Measurements from ENCODE around the gene CHPF2.

The CHPF2 gene

GRCh38 chr7:151191544-151191943 lies 40.7 kb upstream of the CHPF2 start:
- Histone ChIP-seq H3K9me3 (ENCODE audit: insufficient read depth, low read length) (no peaks in the 10 kb centered on the region), H3K27me3 (ENCODE audit: insufficient read depth, insufficient read length) (no peaks in the 10 kb centered on the region), H3K4me3 (ENCODE audit: insufficient read length, low read depth) (no peak overlapping the region), H3K36me3 (ENCODE audit: insufficient read depth, insufficient read length, low read length) (no peaks in the 10 kb centered on the region), H3K4me1 (ENCODE audit: insufficient read depth, insufficient read length) (peaks cover 3% of the 10 kb centered on the region), H3K9ac (ENCODE audit: insufficient read length, low read depth) (no peak overlapping the region)
- TF ChIP-seq ZNF274 (IDR thresholded peaks at IDR 0.05; ENCODE audit: low read depth, low read length), result no peak
- TF ChIP-seq YY1 (IDR thresholded peaks at IDR 0.05; ENCODE audit: insufficient read depth, insufficient read length), result no peak
- no peak for TF ChIP-seq SUZ12 (IDR thresholded peaks at IDR 0.05; ENCODE audit: extremely low read depth, insufficient read depth, insufficient read length)
- no peak for DNase-seq (ENCODE audit: low read depth, low spot score)

GRCh38 chr7:151192002-151192539 lies 40.2 kb upstream of the CHPF2 start:
- Histone ChIP-seq H3K9me3 (ENCODE audit: insufficient read depth, low read length) (no peaks in the 10 kb centered on the region), H3K36me3 (ENCODE audit: insufficient read depth, insufficient read length, low read length) (no peaks in the 10 kb centered on the region), H3K9ac (ENCODE audit: insufficient read length, low read depth) (no peak overlapping the region), H3K27me3 (ENCODE audit: insufficient read depth, insufficient read length) (no peaks in the 10 kb centered on the region), H3K4me1 (ENCODE audit: insufficient read depth, insufficient read length) (peaks cover 3% of the 10 kb centered on the region), H3K4me3 (ENCODE audit: insufficient read length, low read depth) (no peak overlapping the region)
- no peak for DNase-seq (ENCODE audit: low read depth, low spot score)
- no peak for TF ChIP-seq ZNF274 (IDR thresholded peaks at IDR 0.05; ENCODE audit: low read depth, low read length)
- TF ChIP-seq SUZ12 (IDR thresholded peaks at IDR 0.05; ENCODE audit: extremely low read depth, insufficient read depth, insufficient read length), result no peak
- no peak for TF ChIP-seq YY1 (IDR thresholded peaks at IDR 0.05; ENCODE audit: insufficient read depth, insufficient read length)

GRCh38 chr7:151193203-151193978 lies 38.9 kb upstream of the CHPF2 start:
- H3K27me3 ChIP-seq (ENCODE audit: insufficient read depth, insufficient read length), result no peaks in the 10 kb centered on the region
- no peaks in the 10 kb centered on the region for H3K36me3 ChIP-seq (ENCODE audit: insufficient read depth, insufficient read length, low read length)
- H3K9ac ChIP-seq (ENCODE audit: insufficient read length, low read depth), result no peak overlapping the region
- H3K4me1 ChIP-seq (ENCODE audit: insufficient read depth, insufficient read length), result peaks cover 3% of the 10 kb centered on the region
- H3K4me3 ChIP-seq (ENCODE audit: insufficient read length, low read depth), result no peak overlapping the region
- TF ChIP-seq SUZ12 (IDR thresholded peaks at IDR 0.05; ENCODE audit: extremely low read depth, insufficient read depth, insufficient read length) (no peak), ZNF274 (IDR thresholded peaks at IDR 0.05; ENCODE audit: low read depth, low read length) (no peak), YY1 (IDR thresholded peaks at IDR 0.05; ENCODE audit: insufficient read depth, insufficient read length) (no peak)
- H3K9me3 ChIP-seq (ENCODE audit: insufficient read depth, low read length), result no peaks in the 10 kb centered on the region
- no peak for DNase-seq (ENCODE audit: low read depth, low spot score)

GRCh38 chr7:151194188-151194587 lies 38.1 kb upstream of the CHPF2 start:
- Histone ChIP-seq H3K9ac (ENCODE audit: insufficient read length, low read depth) (no peak overlapping the region), H3K27me3 (ENCODE audit: insufficient read depth, insufficient read length) (no peaks in the 10 kb centered on the region)
- TF ChIP-seq YY1 (IDR thresholded peaks at IDR 0.05; ENCODE audit: insufficient read depth, insufficient read length) (no peak), SUZ12 (IDR thresholded peaks at IDR 0.05; ENCODE audit: extremely low read depth, insufficient read depth, insufficient read length) (no peak), ZNF274 (IDR thresholded peaks at IDR 0.05; ENCODE audit: low read depth, low read length) (no peak)

GRCh38 chr7:151195616-151196450 lies 36.5 kb upstream of the CHPF2 start:
- H3K36me3 ChIP-seq (ENCODE audit: insufficient read depth, insufficient read length, low read length), result no peaks in the 10 kb centered on the region
- no peaks in the 10 kb centered on the region for H3K9me3 ChIP-seq (ENCODE audit: insufficient read depth, low read length)
- no peak for DNase-seq (ENCODE audit: low read depth, low spot score)
- H3K27me3 ChIP-seq (ENCODE audit: insufficient read depth, insufficient read length), result no peaks in the 10 kb centered on the region
- TF ChIP-seq YY1 (IDR thresholded peaks at IDR 0.05; ENCODE audit: insufficient read depth, insufficient read length), result no peak
- TF ChIP-seq ZNF274 (IDR thresholded peaks at IDR 0.05; ENCODE audit: low read depth, low read length), result no peak
- TF ChIP-seq SUZ12 (IDR thresholded peaks at IDR 0.05; ENCODE audit: extremely low read depth, insufficient read depth, insufficient read length), result no peak
- H3K4me1 ChIP-seq (ENCODE audit: insufficient read depth, insufficient read length), result peaks cover 9% of the 10 kb centered on the region
- H3K4me3 ChIP-seq (ENCODE audit: insufficient read length, low read depth), result no peak overlapping the region
- H3K9ac ChIP-seq (ENCODE audit: insufficient read length, low read depth), result no peak overlapping the region

More at GRCh38 chr7:151194188-151194587, 38.1 kb upstream of the CHPF2 start:
- H3K36me3 ChIP-seq (ENCODE audit: insufficient read depth, insufficient read length, low read length), result no peaks in the 10 kb centered on the region
- peaks cover 3% of the 10 kb centered on the region for H3K4me1 ChIP-seq (ENCODE audit: insufficient read depth, insufficient read length)
- no peaks in the 10 kb centered on the region for H3K9me3 ChIP-seq (ENCODE audit: insufficient read depth, low read length)
- DNase-seq (ENCODE audit: low read depth, low spot score), result no peak
- H3K4me3 ChIP-seq (ENCODE audit: insufficient read length, low read depth), result no peak overlapping the region

- no peaks in the 10 kb centered on the region for H3K9me3 ChIP-seq (ENCODE audit: insufficient read depth, low read length)
- H3K27me3 ChIP-seq (ENCODE audit: insufficient read depth, insufficient read length), result no peaks in the 10 kb centered on the region
- TF ChIP-seq ZNF274 (IDR thresholded peaks at IDR 0.05; ENCODE audit: low read depth, low read length) (no peak), SUZ12 (IDR thresholded peaks at IDR 0.05; ENCODE audit: extremely low read depth, insufficient read depth, insufficient read length) (no peak), YY1 (IDR thresholded peaks at IDR 0.05; ENCODE audit: insufficient read depth, insufficient read length) (no peak)
- no peak overlapping the region for H3K4me3 ChIP-seq (ENCODE audit: insufficient read length, low read depth)
- no peak overlapping the region for H3K9ac ChIP-seq (ENCODE audit: insufficient read length, low read depth)
- H3K4me1 ChIP-seq (ENCODE audit: insufficient read depth, insufficient read length), result peaks cover 9% of the 10 kb centered on the region
- no peaks in the 10 kb centered on the region for H3K36me3 ChIP-seq (ENCODE audit: insufficient read depth, insufficient read length, low read length)
- no peak for DNase-seq (ENCODE audit: low read depth, low spot score)
Measured at GRCh38 chr7:151197932-151198331, 34.4 kb upstream of the CHPF2 start.
